ENCODE measurements around the gene NLGN3.

The NLGN3 gene

GRCh38 chrX:71195964-71196649 lies 51.5 kb downstream of the NLGN3 start:
- Histone ChIP-seq H3K27ac (no peak overlapping the region), H3K9me3 (ENCODE audit: severe bottlenecking) (no peaks in the 10 kb centered on the region), H3K36me3 (no peaks in the 10 kb centered on the region), H3K4me3 (ENCODE audit: low read depth, low read length) (no peak overlapping the region), H3K27me3 (ENCODE audit: insufficient read depth, low read depth, severe bottlenecking) (peaks cover 2% of the 10 kb centered on the region)
- no peak for DNase-seq
- no peak for TF ChIP-seq CTCF (IDR thresholded peaks at IDR 0.05; ENCODE audit: low read depth, low read length)

- H3K27me3 ChIP-seq (ENCODE audit: insufficient read depth, low read depth, severe bottlenecking), result no peaks in the 10 kb centered on the region
- no peak overlapping the region for H3K4me3 ChIP-seq (ENCODE audit: low read depth, low read length)
- no peak for TF ChIP-seq CTCF (IDR thresholded peaks at IDR 0.05; ENCODE audit: low read depth, low read length)
- no peaks in the 10 kb centered on the region for H3K36me3 ChIP-seq
- no peak for DNase-seq
- no peaks in the 10 kb centered on the region for H3K9me3 ChIP-seq (ENCODE audit: severe bottlenecking)
- H3K27ac ChIP-seq, result no peak overlapping the region
Measured at GRCh38 chrX:71198066-71198465, 53.4 kb downstream of the NLGN3 start.

GRCh38 chrX:71199252-71200008 lies 54.8 kb downstream of the NLGN3 start:
- no peaks in the 10 kb centered on the region for H3K27me3 ChIP-seq (ENCODE audit: insufficient read depth, low read depth, severe bottlenecking)
- no peak overlapping the region for H3K4me3 ChIP-seq (ENCODE audit: low read depth, low read length)
- no peaks in the 10 kb centered on the region for H3K9me3 ChIP-seq (ENCODE audit: severe bottlenecking)
- no peaks in the 10 kb centered on the region for H3K36me3 ChIP-seq
- no peak overlapping the region for H3K27ac ChIP-seq
- TF ChIP-seq CTCF (IDR thresholded peaks at IDR 0.05; ENCODE audit: low read depth, low read length), result no peak
- no peak for DNase-seq

GRCh38 chrX:71210816-71211215 lies 66.2 kb downstream of the NLGN3 start:
- Histone ChIP-seq H3K36me3 (no peaks in the 10 kb centered on the region), H3K4me3 (ENCODE audit: low read depth, low read length) (no peak overlapping the region), H3K9me3 (ENCODE audit: severe bottlenecking) (no peaks in the 10 kb centered on the region), H3K27ac (no peak overlapping the region), H3K27me3 (ENCODE audit: insufficient read depth, low read depth, severe bottlenecking) (peaks cover 11% of the 10 kb centered on the region)
- DNase-seq, result no peak
- TF ChIP-seq CTCF (IDR thresholded peaks at IDR 0.05; ENCODE audit: low read depth, low read length), result no peak

GRCh38 chrX:71212536-71212935 lies 67.9 kb downstream of the NLGN3 start:
- Histone ChIP-seq H3K36me3 (no peaks in the 10 kb centered on the region), H3K9me3 (ENCODE audit: severe bottlenecking) (no peaks in the 10 kb centered on the region), H3K27ac (no peak overlapping the region), H3K4me3 (ENCODE audit: low read depth, low read length) (no peak overlapping the region), H3K27me3 (ENCODE audit: insufficient read depth, low read depth, severe bottlenecking) (peaks cover 15% of the 10 kb centered on the region)
- no peak for DNase-seq
- no peak for TF ChIP-seq CTCF (IDR thresholded peaks at IDR 0.05; ENCODE audit: low read depth, low read length)
